NCI-H460 (cell line): ENCODE data around the gene MEIS3. TPM values are rescaled to one million over a fixed set of nuclear protein-coding genes. Genes with fewer than 3 reads are reported as not detected.
A peak's percentile ranks its signal among the peaks of the same experiment; 100 is the strongest.
"Not testable (repeated sequence)": the region's sequence is repeated elsewhere in the genome, so short reads cannot be mapped to it uniquely, and the experiment has no call there.

Experiments used
- DNase-seq: peaks from one replicate; pipeline ENCODE4 v3.0.0-alpha.2; 2016; ENCODE audit warnings: low read depth; ENCODE audit errors: extremely low read depth
- total RNA-seq: library from RNA; depleted of rRNA; stranded (reverse); fragments of >200 nt; shearing (Covaris generic); gene quantifications from 2 replicates; pipeline ENCODE4 v1.2.3, GENCODE V29; 2014; rRNA removed

Gene MEIS3
- total RNA-seq, 1 experiment from 2014 or later = 7.0 TPM

- no peak for DNase-seq
Measured at GRCh38 chr19:47372603-47373002, 46.7 kb downstream of the MEIS3 start.

- DNase-seq = no peak
Measured at GRCh38 chr19:47371261-47371660, 48.1 kb downstream of the MEIS3 start.

- DNase-seq = peak; percentile 27
Measured at GRCh38 chr19:47370045-47370611, 49.2 kb downstream of the MEIS3 start.

GRCh38 chr19:47365455-47365854 lies 53.9 kb downstream of the MEIS3 start:
- DNase-seq = not testable (repeated sequence)

- no peak for DNase-seq
Measured at GRCh38 chr19:47363758-47364531, 55.4 kb downstream of the MEIS3 start.

GRCh38 chr19:47362321-47362720 lies 57.0 kb downstream of the MEIS3 start:
- DNase-seq = no peak

GRCh38 chr19:47358936-47359335 lies 60.4 kb downstream of the MEIS3 start:
- no peak for DNase-seq

- no peak for DNase-seq
Measured at GRCh38 chr19:47357788-47358680, 61.3 kb downstream of the MEIS3 start.

- no peak for DNase-seq
Measured at GRCh38 chr19:47356900-47357299, 62.4 kb downstream of the MEIS3 start.

- DNase-seq = no peak
Measured at GRCh38 chr19:47353307-47353712, 66.0 kb downstream of the MEIS3 start.

Other genes with a start within 250 kb of the MEIS3 start
- gene BBC3, start 188.3 kb downstream of the MEIS3 start, total RNA-seq = 6.9 and 9.5 TPM in 2 replicates
- gene CCDC9, start 163.0 kb downstream of the MEIS3 start, total RNA-seq = 6.0 and 6.1 TPM in 2 replicates
- gene INAFM1, start 144.6 kb downstream of the MEIS3 start, total RNA-seq = 1.7 TPM in 2 replicates
- 7.1 and 8.0 TPM in 2 replicates for gene C5AR1, start 109.7 kb downstream of the MEIS3 start, total RNA-seq
- gene C5AR2, start 87.4 kb downstream of the MEIS3 start, total RNA-seq = 0.03 TPM in 1 of 2 replicates, not detected in the other
- 17.6 and 18.0 TPM in 2 replicates for gene DHX34, start 70.2 kb downstream of the MEIS3 start, total RNA-seq
- gene SLC8A2, start 52.4 kb upstream of the MEIS3 start, total RNA-seq = not detected in 2 replicates
- gene KPTN, start 64.7 kb upstream of the MEIS3 start, total RNA-seq = 4.0 and 4.1 TPM in 2 replicates
- gene NAPA, start 95.5 kb upstream of the MEIS3 start, total RNA-seq = 25.4 and 28.0 TPM in 2 replicates
- not detected in 2 replicates for gene ZNF541, start 153.6 kb upstream of the MEIS3 start, total RNA-seq
- gene BICRA, start 189.6 kb upstream of the MEIS3 start, total RNA-seq = 0.40 and 0.72 TPM in 2 replicates